Measurements from ENCODE around the gene NRIP2.

Gene NRIP2

GRCh38 chr12:2844786-2845185, 10.0 kb upstream of the NRIP2 start:
- no peak for DNase-seq (ENCODE audit: low read depth)

- no peak for DNase-seq (ENCODE audit: low read depth)
Observed at GRCh38 chr12:2842948-2843347, 8.1 kb upstream of the NRIP2 start.

- DNase-seq (ENCODE audit: low read depth) = no peak
Observed at GRCh38 chr12:2841056-2841650, 6.3 kb upstream of the NRIP2 start.

GRCh38 chr12:2836574-2836973, 1.7 kb upstream of the NRIP2 start:
- no peak for DNase-seq (ENCODE audit: low read depth)

- no peak for DNase-seq (ENCODE audit: low read depth)
Observed at GRCh38 chr12:2835691-2836403, 1.0 kb upstream of the NRIP2 start.

- no peak for DNase-seq (ENCODE audit: low read depth)
Observed at GRCh38 chr12:2833810-2834209, 1.0 kb downstream of the NRIP2 start.

GRCh38 chr12:2833327-2833726, 1.5 kb downstream of the NRIP2 start:
- no peak for DNase-seq (ENCODE audit: low read depth)

GRCh38 chr12:2832550-2833127, 2.2 kb downstream of the NRIP2 start:
- no peak for DNase-seq (ENCODE audit: low read depth)

- no peak for DNase-seq (ENCODE audit: low read depth)
Observed at GRCh38 chr12:2829275-2829674, 5.6 kb downstream of the NRIP2 start.

GRCh38 chr12:2826721-2827515, 7.9 kb downstream of the NRIP2 start:
- DNase-seq (ENCODE audit: low read depth) = no peak

GRCh38 chr12:2826036-2826435, 8.8 kb downstream of the NRIP2 start:
- DNase-seq (ENCODE audit: low read depth) = no peak

- DNase-seq (ENCODE audit: low read depth) = no peak
Observed at GRCh38 chr12:2825132-2825531, 9.7 kb downstream of the NRIP2 start.

- DNase-seq (ENCODE audit: low read depth) = peak; percentile 39
Observed at GRCh38 chr12:2824541-2824940, 10.3 kb downstream of the NRIP2 start.

GRCh38 chr12:2823483-2823882, 11.4 kb downstream of the NRIP2 start:
- DNase-seq (ENCODE audit: low read depth) = no peak

GRCh38 chr12:2820432-2820831, 14.4 kb downstream of the NRIP2 start:
- DNase-seq (ENCODE audit: low read depth) = no peak

GRCh38 chr12:2819810-2820209, 15.0 kb downstream of the NRIP2 start:
- DNase-seq (ENCODE audit: low read depth) = no peak

GRCh38 chr12:2813214-2814185, 21.3 kb downstream of the NRIP2 start:
- DNase-seq (ENCODE audit: low read depth) = peak; percentile 75

- peak; percentile 99 for DNase-seq (ENCODE audit: low read depth)
Observed at GRCh38 chr12:2812290-2813213, 22.3 kb downstream of the NRIP2 start, which contains the start of gene ITFG2. Gene ITFG2 (plus strand): TSS chr12:2812668. CDS start chr12:2812761, 93 bp downstream.

GRCh38 chr12:2811801-2812200, 23.0 kb downstream of the NRIP2 start:
- DNase-seq (ENCODE audit: low read depth) = no peak

- DNase-seq (ENCODE audit: low read depth) = peak; percentile 23
Observed at GRCh38 chr12:2806700-2807099, 28.1 kb downstream of the NRIP2 start.
